Karpas-422 (cell line): ENCODE data around the gene MATCAP1. TPM values are rescaled to one million over a fixed set of nuclear protein-coding genes. Genes with fewer than 3 reads are reported as not detected.

Experiments used
- DNase-seq: peaks from one replicate; pipeline ENCODE4 v3.0.0-alpha.2; 2015
- H2AFZ ChIP-seq: fragments of 200-600 bp; sonication (generic); 2 replicates; pipeline ENCODE4 v1.6.1; 2014; ENCODE audit warnings: antibody characterized with exemption, low read length, mixed read lengths
- H3K27ac ChIP-seq: fragments of 200-600 bp; sonication (generic); 2 replicates; pipeline ENCODE4 v1.5.1; 2014; ENCODE audit warnings: mild to moderate bottlenecking, low read length, moderate library complexity
- H3K27me3 ChIP-seq: fragments of 200-600 bp; sonication (generic); 2 replicates; pipeline ENCODE4 v1.6.1; 2014; ENCODE audit warnings: low read length, mixed read lengths
- H3K36me3 ChIP-seq: fragments of 200-600 bp; sonication (generic); 2 replicates; pipeline ENCODE4 v1.6.1; 2014; ENCODE audit warnings: low read length, mixed read lengths; ENCODE audit not compliant: insufficient read depth
- H3K4me1 ChIP-seq: fragments of 200-600 bp; sonication (generic); 2 replicates; pipeline ENCODE4 v1.6.1; 2014; ENCODE audit warnings: mild to moderate bottlenecking, low read length, mixed read lengths
- H3K4me2 ChIP-seq: fragments of 200-600 bp; sonication (generic); 2 replicates; pipeline ENCODE4 v1.6.1; 2014; ENCODE audit warnings: low read length, low read depth, mild to moderate bottlenecking; ENCODE audit not compliant: poor library complexity, severe bottlenecking
- H3K4me3 ChIP-seq: fragments of 200-600 bp; sonication (generic); 2 replicates; pipeline ENCODE4 v1.5.1; 2014; ENCODE audit warnings: mild to moderate bottlenecking, antibody characterized with exemption, low read length, mixed read lengths
- H3K79me2 ChIP-seq: fragments of 200-600 bp; sonication (generic); 2 replicates; pipeline ENCODE4 v1.6.1; 2014; ENCODE audit warnings: mild to moderate bottlenecking, low read length, mixed read lengths
- H3K9ac ChIP-seq: fragments of 200-600 bp; sonication (generic); 2 replicates; pipeline ENCODE4 v1.6.0; 2014; ENCODE audit warnings: low read length
- H3K9me2 ChIP-seq: fragments of 200-600 bp; sonication (generic), shearing (Covaris generic); replicated peaks from 2 replicates; pipeline ENCODE4 v1.6.0; 2014; ENCODE audit warnings: mild to moderate bottlenecking, low read length, moderate library complexity; ENCODE audit not compliant: insufficient read depth
- H3K9me3 ChIP-seq: fragments of 300-700, 200-600 bp; sonication (generic); 2 replicates; pipeline ENCODE4 v1.6.1; 2014; ENCODE audit warnings: low read length, mixed read lengths
- H4K20me1 ChIP-seq: fragments of 200-600 bp; sonication (generic); 2 replicates; pipeline ENCODE4 v1.6.1; 2014; ENCODE audit warnings: mild to moderate bottlenecking, antibody characterized with exemption, low read length, low read depth; ENCODE audit not compliant: insufficient read depth
- total RNA-seq: library from RNA; depleted of rRNA; stranded (reverse); fragments of >200 nt; shearing (Covaris generic); gene quantifications from 2 replicates; pipeline ENCODE4 v1.2.3, GENCODE V29; 2014; ENCODE audit warnings: low replicate concordance

The MATCAP1 gene
- total RNA-seq, 1 experiment from 2014 or later: 6.8 TPM

DNA sequence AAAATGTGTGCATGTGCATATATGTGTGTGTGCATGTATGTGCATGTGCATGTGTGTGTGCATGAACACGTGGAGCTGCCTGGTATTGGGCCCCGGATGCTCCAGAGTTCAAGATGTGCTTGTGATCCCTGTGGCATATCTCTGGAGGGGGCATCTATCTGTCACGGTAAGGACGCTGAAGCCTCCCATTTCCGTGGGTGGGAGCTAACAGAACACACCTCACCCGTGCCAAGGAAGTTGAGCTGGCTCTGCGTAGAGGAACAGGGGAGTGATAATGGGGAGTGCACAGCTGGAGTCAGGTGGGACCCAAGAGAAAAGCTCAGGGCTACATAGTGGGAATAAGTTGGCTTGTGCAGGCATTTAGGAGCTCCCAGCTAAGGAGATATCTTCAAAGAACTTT lies 27.9 kb upstream of the MATCAP1 start:
- Histone ChIP-seq H4K20me1 (peaks cover 4% of the 10 kb centered on the region; the same call in 1 of the 2 replicates), H3K27me3 (no peaks in the 10 kb centered on the region), H3K79me2 (no peaks in the 10 kb centered on the region), H3K4me2 (no peak overlapping the region), H3K9me2 (no peaks in the 10 kb centered on the region), H2AFZ (no peak overlapping the region), H3K9me3 (no peaks in the 10 kb centered on the region), H3K27ac (no peak overlapping the region), H3K4me1 (no peaks in the 10 kb centered on the region), H3K9ac (no peak overlapping the region), H3K36me3 (no peaks in the 10 kb centered on the region), H3K4me3 (no peak overlapping the region)
- DNase-seq: no peak

DNA sequence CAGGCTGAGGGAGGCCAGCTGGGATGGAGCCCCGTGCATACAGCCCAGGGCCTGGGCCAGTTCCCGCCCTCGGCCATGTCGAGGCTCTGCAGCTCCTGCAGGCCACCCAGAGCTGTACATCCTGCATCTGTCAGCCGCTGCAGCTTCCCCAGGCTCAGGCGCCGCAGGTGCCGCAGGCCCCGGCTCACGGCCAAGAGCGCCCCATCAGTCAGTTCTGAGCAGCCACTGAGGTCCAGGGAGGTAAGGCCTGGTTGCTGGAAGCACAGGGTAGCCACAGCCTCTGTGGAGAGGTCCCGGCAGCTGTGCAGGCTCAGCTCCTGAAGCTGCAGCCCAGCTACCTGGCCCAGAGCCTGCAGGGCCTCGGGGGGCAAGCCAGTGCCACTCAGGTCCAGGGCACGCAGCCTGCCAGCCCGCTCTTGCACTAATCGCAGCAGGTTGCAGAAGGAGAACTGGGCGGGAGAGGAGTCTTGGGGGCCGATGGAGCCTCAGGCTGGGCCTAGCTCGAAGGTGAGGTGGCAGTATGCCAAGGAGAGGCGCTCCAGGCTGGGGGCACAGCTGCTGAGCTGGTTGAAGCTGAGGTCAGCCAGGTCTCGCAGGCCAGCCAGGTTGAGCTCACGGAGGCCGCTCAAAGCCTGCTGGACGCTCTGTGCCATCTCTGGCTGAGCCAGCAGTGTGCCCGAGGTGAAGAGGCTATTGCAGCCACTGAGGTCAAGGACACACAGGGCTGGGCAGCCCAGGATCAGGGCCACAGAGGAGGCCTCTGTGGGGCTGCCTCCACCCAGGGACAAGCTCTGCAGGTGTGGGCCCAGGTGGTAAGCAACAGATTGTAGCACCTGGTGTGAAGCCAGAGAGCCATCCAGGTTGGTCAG lies 26.5 kb upstream of the MATCAP1 start:
- Histone ChIP-seq H3K36me3 (no peaks in the 10 kb centered on the region), H4K20me1 (peaks cover 4% of the 10 kb centered on the region; the same call in 1 of the 2 replicates), H3K9me3 (no peaks in the 10 kb centered on the region), H3K9me2 (no peaks in the 10 kb centered on the region), H3K27me3 (no peaks in the 10 kb centered on the region), H3K4me2 (no peak overlapping the region), H3K9ac (no peak overlapping the region), H2AFZ (no peak overlapping the region), H3K4me1 (no peaks in the 10 kb centered on the region), H3K27ac (no peak overlapping the region), H3K79me2 (no peaks in the 10 kb centered on the region), H3K4me3 (no peak overlapping the region)
- DNase-seq: no peak

- no peaks in the 10 kb centered on the region for H3K4me1 ChIP-seq
- H3K36me3 ChIP-seq: no peaks in the 10 kb centered on the region
- H3K4me2 ChIP-seq: no peak overlapping the region
- no peak for DNase-seq
- peaks cover 4% of the 10 kb centered on the region; the same call in 1 of the 2 replicates for H4K20me1 ChIP-seq
- H3K9me2 ChIP-seq: no peaks in the 10 kb centered on the region
- no peaks in the 10 kb centered on the region for H3K27me3 ChIP-seq
- no peak overlapping the region for H3K27ac ChIP-seq
- no peak overlapping the region for H3K9ac ChIP-seq
- no peak overlapping the region for H2AFZ ChIP-seq
- no peaks in the 10 kb centered on the region for H3K79me2 ChIP-seq
- H3K9me3 ChIP-seq: no peaks in the 10 kb centered on the region
- no peak overlapping the region for H3K4me3 ChIP-seq
Measured at GRCh38 chr16:67209565-67209964, 25.8 kb upstream of the MATCAP1 start.

DNA sequence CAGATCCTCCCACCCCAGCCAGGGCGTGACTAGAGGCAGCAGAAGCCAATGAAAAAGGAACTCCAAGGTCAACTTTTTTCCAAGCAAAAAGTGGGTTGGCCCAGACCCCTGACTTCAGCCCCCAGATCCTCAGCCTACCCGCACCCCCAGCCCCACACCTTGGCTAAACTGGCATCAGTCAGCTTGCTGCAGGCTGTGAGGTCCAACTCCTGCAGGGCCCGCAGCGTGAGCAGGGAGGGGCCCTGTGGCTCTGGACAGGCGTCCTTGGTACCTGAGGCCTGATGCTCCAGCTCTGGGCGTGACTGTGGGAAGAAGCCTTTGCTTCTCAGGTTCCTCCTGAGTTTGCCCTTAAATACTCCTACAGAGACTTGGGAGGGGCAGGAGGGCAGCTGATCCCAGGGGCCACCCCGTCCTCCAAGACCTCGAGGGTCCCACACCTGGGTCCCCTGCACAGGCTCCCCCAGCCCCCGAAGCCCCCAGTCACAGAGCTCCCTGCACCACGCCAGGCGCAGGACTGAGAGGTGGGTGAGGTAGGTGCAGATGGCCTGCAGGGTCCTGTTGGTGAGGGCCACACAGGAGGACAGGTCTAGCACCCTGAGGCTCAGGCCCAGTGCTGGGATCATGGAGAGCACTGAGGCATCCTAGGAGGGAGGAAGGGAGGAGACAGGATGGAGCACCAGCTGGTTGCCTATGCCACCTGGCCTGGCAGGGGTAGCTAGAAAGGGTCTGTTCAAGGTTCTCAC lies 24.6 kb upstream of the MATCAP1 start:
- Histone ChIP-seq H3K9me3 (no peaks in the 10 kb centered on the region), H3K4me1 (no peaks in the 10 kb centered on the region), H2AFZ (no peak overlapping the region), H3K27ac (no peak overlapping the region), H3K9ac (no peak overlapping the region), H3K27me3 (no peaks in the 10 kb centered on the region), H3K4me2 (no peak overlapping the region), H3K79me2 (no peaks in the 10 kb centered on the region), H3K4me3 (no peak overlapping the region), H3K36me3 (no peaks in the 10 kb centered on the region), H4K20me1 (peaks cover 4% of the 10 kb centered on the region; the same call in 1 of the 2 replicates), H3K9me2 (no peaks in the 10 kb centered on the region)
- no peak for DNase-seq

- Histone ChIP-seq H3K9me2 (no peaks in the 10 kb centered on the region), H3K4me2 (no peak overlapping the region), H3K79me2 (no peaks in the 10 kb centered on the region), H3K9me3 (no peaks in the 10 kb centered on the region), H3K9ac (no peak overlapping the region), H3K27me3 (no peaks in the 10 kb centered on the region), H3K4me3 (no peak overlapping the region), H2AFZ (no peak overlapping the region), H4K20me1 (peaks cover 4% of the 10 kb centered on the region; the same call in 1 of the 2 replicates), H3K4me1 (no peaks in the 10 kb centered on the region), H3K27ac (no peak overlapping the region), H3K36me3 (no peaks in the 10 kb centered on the region)
- no peak for DNase-seq
Measured at GRCh38 chr16:67207249-67208091, 23.7 kb upstream of the MATCAP1 start.

DNA sequence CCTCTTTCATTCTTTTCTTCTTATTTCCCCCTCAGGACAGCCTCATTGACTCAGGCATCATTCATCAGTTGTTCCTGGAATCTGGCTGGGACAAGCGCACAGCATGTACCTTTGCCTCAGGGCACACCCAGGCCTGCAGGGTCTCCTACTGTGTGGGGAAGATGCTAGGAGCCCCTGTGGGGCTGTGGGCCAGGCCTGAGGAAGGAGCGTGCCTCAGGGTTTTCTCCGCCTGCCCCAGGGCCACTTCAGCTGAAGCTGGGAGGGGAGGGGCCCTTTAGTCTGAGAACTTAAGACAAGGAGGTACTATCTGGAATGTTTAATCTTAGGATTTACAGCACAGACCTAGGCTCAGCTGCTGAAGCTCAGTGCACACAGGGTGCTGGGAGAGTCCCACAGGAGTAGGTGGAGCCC lies 23.1 kb upstream of the MATCAP1 start:
- H3K9ac ChIP-seq: no peak overlapping the region
- no peak overlapping the region for H3K27ac ChIP-seq
- no peaks in the 10 kb centered on the region for H3K27me3 ChIP-seq
- no peaks in the 10 kb centered on the region for H3K9me2 ChIP-seq
- H3K4me1 ChIP-seq: no peaks in the 10 kb centered on the region
- no peaks in the 10 kb centered on the region for H3K9me3 ChIP-seq
- no peak overlapping the region for H3K4me2 ChIP-seq
- H3K79me2 ChIP-seq: no peaks in the 10 kb centered on the region
- no peak overlapping the region for H2AFZ ChIP-seq
- H3K36me3 ChIP-seq: no peaks in the 10 kb centered on the region
- H4K20me1 ChIP-seq: peaks cover 4% of the 10 kb centered on the region; the same call in 1 of the 2 replicates
- DNase-seq: no peak
- H3K4me3 ChIP-seq: no peak overlapping the region

GRCh38 chr16:67206129-67206837 lies 22.5 kb upstream of the MATCAP1 start:
- Histone ChIP-seq H3K9me3 (no peaks in the 10 kb centered on the region), H4K20me1 (peaks cover 4% of the 10 kb centered on the region; the same call in 1 of the 2 replicates), H3K4me2 (no peak overlapping the region)

More at GRCh38 chr16:67206129-67206837, 22.5 kb upstream of the MATCAP1 start:
- H3K36me3 ChIP-seq: 0 out of 2 replicates have a peak, but pooled peaks cover 2% of the 10 kb centered on the region
- H3K4me3 ChIP-seq: no peak overlapping the region
- H3K9ac ChIP-seq: no peak overlapping the region
- no peak overlapping the region for H3K27ac ChIP-seq
- H3K79me2 ChIP-seq: no peaks in the 10 kb centered on the region
- H2AFZ ChIP-seq: no peak overlapping the region
- no peaks in the 10 kb centered on the region for H3K9me2 ChIP-seq
- H3K27me3 ChIP-seq: no peaks in the 10 kb centered on the region
- H3K4me1 ChIP-seq: no peaks in the 10 kb centered on the region
- no peak for DNase-seq
